Measurements from ENCODE around the gene UBA6.
"Not testable (repeated sequence)": the region's sequence is repeated elsewhere in the genome, so short reads cannot be mapped to it uniquely, and the experiment has no call there.

GRCh38 chr4:67706682-67707081, 5.7 kb upstream of the UBA6 start:
- TF ChIP-seq, protein P1, sequence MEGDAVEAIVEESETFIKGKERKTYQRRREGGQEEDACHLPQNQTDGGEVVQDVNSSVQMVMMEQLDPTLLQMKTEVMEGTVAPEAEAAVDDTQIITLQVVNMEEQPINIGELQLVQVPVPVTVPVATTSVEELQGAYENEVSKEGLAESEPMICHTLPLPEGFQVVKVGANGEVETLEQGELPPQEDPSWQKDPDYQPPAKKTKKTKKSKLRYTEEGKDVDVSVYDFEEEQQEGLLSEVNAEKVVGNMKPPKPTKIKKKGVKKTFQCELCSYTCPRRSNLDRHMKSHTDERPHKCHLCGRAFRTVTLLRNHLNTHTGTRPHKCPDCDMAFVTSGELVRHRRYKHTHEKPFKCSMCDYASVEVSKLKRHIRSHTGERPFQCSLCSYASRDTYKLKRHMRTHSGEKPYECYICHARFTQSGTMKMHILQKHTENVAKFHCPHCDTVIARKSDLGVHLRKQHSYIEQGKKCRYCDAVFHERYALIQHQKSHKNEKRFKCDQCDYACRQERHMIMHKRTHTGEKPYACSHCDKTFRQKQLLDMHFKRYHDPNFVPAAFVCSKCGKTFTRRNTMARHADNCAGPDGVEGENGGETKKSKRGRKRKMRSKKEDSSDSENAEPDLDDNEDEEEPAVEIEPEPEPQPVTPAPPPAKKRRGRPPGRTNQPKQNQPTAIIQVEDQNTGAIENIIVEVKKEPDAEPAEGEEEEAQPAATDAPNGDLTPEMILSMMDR (IDR thresholded peaks at IDR 0.05) = not testable (repeated sequence)
- not testable (repeated sequence) for TF ChIP-seq EZH2 (IDR thresholded peaks at IDR 0.05; ENCODE audit: borderline replicate concordance, insufficient read depth, low read depth, low read length, poor library complexity, severe bottlenecking)
